ENCODE measurements around the gene ELFN1. TPM values are rescaled to one million over a fixed set of nuclear protein-coding genes. Genes with fewer than 3 reads are reported as not detected.

The ELFN1 gene
- total RNA-seq, 4 donors from 2014 or later = 0.51 to 6.7 (median 3.6) TPM

DNA sequence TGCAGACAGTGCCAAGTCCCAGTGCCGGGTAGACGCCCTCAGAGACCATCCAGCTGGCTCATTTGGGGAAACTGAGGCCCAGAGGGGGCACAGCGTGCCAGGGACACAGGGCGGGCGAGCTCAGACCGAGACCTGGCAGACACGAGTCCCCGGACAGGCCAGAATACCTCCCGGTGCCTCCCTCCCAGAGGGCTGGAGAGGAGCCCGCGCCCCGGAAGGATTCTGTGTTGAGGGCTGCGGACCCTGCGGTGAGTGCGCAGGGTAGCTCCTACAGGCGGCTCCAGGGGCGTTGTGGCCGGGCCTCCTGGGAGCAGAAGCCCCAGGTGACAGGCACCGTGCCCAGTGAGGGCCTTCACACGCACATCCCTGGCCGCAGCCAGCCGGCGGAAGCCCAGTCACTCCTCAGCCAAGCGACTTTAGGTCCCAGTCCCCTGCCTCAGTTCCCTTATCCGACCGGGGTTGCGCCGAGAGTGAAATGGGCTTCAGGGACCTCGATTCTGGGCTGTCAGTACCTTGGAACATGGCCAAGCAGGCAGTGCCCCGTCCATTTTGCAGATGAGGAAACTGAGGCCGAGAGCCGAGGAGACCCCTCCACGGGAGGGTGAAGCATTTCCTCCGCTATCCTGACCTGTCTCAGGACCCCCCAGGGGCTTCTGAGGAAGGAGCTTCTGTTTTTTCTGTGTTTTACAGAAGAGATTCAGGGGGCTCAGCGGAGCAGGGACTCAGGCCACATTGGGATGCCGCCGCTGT, 73.6 kb downstream of the ELFN1 start:
- no peaks in the 10 kb centered on the region for H3K4me1 ChIP-seq
- no peak for DNase-seq
- H3K4me3 ChIP-seq = no peak overlapping the region
- TF ChIP-seq POLR2A (IDR thresholded peaks at IDR 0.05) (no peak), CTCF (IDR thresholded peaks at IDR 0.05) (no peak)
- intact Hi-C loops (cut with DNase I; ENCODE audit: low total_unique reads) = no loop called here
- no peak overlapping the region for H3K27ac ChIP-seq
- no peaks in the 10 kb centered on the region for H3K9me3 ChIP-seq
- no peaks in the 10 kb centered on the region for H3K36me3 ChIP-seq
- no peaks in the 10 kb centered on the region for H3K27me3 ChIP-seq

GRCh38 chr7:1744296-1745017, 74.4 kb downstream of the ELFN1 start:
- TF ChIP-seq POLR2A (IDR thresholded peaks at IDR 0.05) = no peak
- TF ChIP-seq CTCF (IDR thresholded peaks at IDR 0.05) = no peak
- Histone ChIP-seq H3K9me3 (no peaks in the 10 kb centered on the region), H3K4me3 (no peak overlapping the region), H3K4me1 (no peaks in the 10 kb centered on the region), H3K36me3 (no peaks in the 10 kb centered on the region), H3K27ac (no peak overlapping the region), H3K27me3 (no peaks in the 10 kb centered on the region)
- intact Hi-C loops (cut with DNase I; ENCODE audit: low total_unique reads) = no loop called here
- DNase-seq = no peak

DNA sequence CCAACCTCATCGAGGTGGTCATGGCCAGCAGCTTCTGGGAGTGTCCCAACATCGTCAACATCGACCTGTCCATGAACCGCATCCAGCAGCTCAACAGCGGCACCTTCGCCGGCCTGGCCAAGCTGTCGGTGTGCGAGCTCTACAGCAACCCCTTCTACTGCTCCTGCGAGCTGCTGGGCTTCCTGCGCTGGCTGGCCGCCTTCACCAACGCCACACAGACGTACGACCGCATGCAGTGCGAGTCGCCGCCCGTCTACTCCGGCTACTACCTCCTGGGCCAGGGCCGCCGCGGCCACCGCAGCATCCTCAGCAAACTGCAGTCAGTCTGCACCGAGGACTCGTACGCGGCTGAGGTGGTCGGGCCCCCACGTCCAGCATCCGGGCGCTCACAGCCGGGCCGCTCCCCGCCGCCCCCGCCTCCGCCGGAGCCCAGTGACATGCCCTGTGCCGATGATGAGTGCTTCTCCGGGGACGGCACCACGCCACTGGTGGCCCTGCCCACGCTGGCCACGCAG, 75.0 kb downstream of the ELFN1 start:
- intact Hi-C loops (cut with DNase I; ENCODE audit: low total_unique reads) = no loop called here
- no peaks in the 10 kb centered on the region for H3K27me3 ChIP-seq
- H3K36me3 ChIP-seq = no peaks in the 10 kb centered on the region
- H3K4me1 ChIP-seq = peaks cover 0 to 3% of the 10 kb centered on the region in 2 donors
- H3K27ac ChIP-seq = no peak overlapping the region
- DNase-seq = no peak
- no peak overlapping the region for H3K4me3 ChIP-seq
- TF ChIP-seq CTCF (IDR thresholded peaks at IDR 0.05) (no peak), POLR2A (IDR thresholded peaks at IDR 0.05) (no peak)
- H3K9me3 ChIP-seq = no peaks in the 10 kb centered on the region

GRCh38 chr7:1745576-1746490, 75.8 kb downstream of the ELFN1 start:
- no peak for DNase-seq
- no peak overlapping the region for H3K4me3 ChIP-seq
- no peak for TF ChIP-seq POLR2A (IDR thresholded peaks at IDR 0.05)
- no peak for TF ChIP-seq CTCF (IDR thresholded peaks at IDR 0.05)
- no peaks in the 10 kb centered on the region for H3K27me3 ChIP-seq
- no peaks in the 10 kb centered on the region for H3K9me3 ChIP-seq
- intact Hi-C loops (cut with DNase I; ENCODE audit: low total_unique reads) = no loop called here
- no peak overlapping the region for H3K27ac ChIP-seq
- no peaks in the 10 kb centered on the region for H3K36me3 ChIP-seq
- H3K4me1 ChIP-seq = peaks cover 0 to 3% of the 10 kb centered on the region in 2 donors

Data from uterus (tissue), 4 donors.